ENCODE data around the gene ARID5A.

- TF ChIP-seq, protein P1, sequence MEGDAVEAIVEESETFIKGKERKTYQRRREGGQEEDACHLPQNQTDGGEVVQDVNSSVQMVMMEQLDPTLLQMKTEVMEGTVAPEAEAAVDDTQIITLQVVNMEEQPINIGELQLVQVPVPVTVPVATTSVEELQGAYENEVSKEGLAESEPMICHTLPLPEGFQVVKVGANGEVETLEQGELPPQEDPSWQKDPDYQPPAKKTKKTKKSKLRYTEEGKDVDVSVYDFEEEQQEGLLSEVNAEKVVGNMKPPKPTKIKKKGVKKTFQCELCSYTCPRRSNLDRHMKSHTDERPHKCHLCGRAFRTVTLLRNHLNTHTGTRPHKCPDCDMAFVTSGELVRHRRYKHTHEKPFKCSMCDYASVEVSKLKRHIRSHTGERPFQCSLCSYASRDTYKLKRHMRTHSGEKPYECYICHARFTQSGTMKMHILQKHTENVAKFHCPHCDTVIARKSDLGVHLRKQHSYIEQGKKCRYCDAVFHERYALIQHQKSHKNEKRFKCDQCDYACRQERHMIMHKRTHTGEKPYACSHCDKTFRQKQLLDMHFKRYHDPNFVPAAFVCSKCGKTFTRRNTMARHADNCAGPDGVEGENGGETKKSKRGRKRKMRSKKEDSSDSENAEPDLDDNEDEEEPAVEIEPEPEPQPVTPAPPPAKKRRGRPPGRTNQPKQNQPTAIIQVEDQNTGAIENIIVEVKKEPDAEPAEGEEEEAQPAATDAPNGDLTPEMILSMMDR (IDR thresholded peaks at IDR 0.05; ENCODE audit: insufficient read depth, low read length), result no peak
- TF ChIP-seq, protein P2, sequence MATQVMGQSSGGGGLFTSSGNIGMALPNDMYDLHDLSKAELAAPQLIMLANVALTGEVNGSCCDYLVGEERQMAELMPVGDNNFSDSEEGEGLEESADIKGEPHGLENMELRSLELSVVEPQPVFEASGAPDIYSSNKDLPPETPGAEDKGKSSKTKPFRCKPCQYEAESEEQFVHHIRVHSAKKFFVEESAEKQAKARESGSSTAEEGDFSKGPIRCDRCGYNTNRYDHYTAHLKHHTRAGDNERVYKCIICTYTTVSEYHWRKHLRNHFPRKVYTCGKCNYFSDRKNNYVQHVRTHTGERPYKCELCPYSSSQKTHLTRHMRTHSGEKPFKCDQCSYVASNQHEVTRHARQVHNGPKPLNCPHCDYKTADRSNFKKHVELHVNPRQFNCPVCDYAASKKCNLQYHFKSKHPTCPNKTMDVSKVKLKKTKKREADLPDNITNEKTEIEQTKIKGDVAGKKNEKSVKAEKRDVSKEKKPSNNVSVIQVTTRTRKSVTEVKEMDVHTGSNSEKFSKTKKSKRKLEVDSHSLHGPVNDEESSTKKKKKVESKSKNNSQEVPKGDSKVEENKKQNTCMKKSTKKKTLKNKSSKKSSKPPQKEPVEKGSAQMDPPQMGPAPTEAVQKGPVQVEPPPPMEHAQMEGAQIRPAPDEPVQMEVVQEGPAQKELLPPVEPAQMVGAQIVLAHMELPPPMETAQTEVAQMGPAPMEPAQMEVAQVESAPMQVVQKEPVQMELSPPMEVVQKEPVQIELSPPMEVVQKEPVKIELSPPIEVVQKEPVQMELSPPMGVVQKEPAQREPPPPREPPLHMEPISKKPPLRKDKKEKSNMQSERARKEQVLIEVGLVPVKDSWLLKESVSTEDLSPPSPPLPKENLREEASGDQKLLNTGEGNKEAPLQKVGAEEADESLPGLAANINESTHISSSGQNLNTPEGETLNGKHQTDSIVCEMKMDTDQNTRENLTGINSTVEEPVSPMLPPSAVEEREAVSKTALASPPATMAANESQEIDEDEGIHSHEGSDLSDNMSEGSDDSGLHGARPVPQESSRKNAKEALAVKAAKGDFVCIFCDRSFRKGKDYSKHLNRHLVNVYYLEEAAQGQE (IDR thresholded peaks at IDR 0.05; ENCODE audit: insufficient replicate concordance, low read depth), result no peak
- TF ChIP-seq POLR2AphosphoS5 (IDR thresholded peaks at IDR 0.05; ENCODE audit: low read depth) (no peak), GABPA (IDR thresholded peaks at IDR 0.05; ENCODE audit: low read depth) (no peak), SPI1 (IDR thresholded peaks at IDR 0.05; ENCODE audit: borderline replicate concordance, low read depth) (no peak)
Measured at GRCh38 chr2:96526101-96526591, 10.4 kb upstream of the ARID5A start.

Measured in HL-60 (cell line).